HepG2 (cell line): ENCODE results near the gene KMT2B. TPM values are rescaled to one million over a fixed set of nuclear protein-coding genes. Genes with fewer than 3 reads are reported as not detected.

Source experiments
- CHD2 ChIP-seq: IDR thresholded peaks from 2 replicates; pipeline ENCODE4 v1.6.1; 2011; ENCODE audit warnings: low read depth, low read length, improper control_type of control experiment
- CHD4 ChIP-seq: fragments of 200-600 bp; sonication (generic); IDR thresholded peaks from 2 replicates; pipeline ENCODE4 v1.7.0; 2017; ENCODE audit warnings: mild to moderate bottlenecking, low read length, borderline replicate concordance
- DNMT1 ChIP-seq: sonication (generic); formaldehyde crosslinking; IDR thresholded peaks from 2 replicates; pipeline ENCODE4 v1.5.1; 2020; ENCODE audit warnings: mild to moderate bottlenecking, missing genetic modification reagents
- EED ChIP-seq: sonication (generic); formaldehyde crosslinking; IDR thresholded peaks from 2 replicates; pipeline ENCODE4 v1.5.0; 2020; ENCODE audit warnings: mild to moderate bottlenecking, missing genetic modification reagents
- ELF4 ChIP-seq: sonication (generic); formaldehyde crosslinking; IDR thresholded peaks from 2 replicates; pipeline ENCODE4 v1.5.0; 2020; ENCODE audit warnings: missing genetic modification reagents, mild to moderate bottlenecking, moderate library complexity, borderline replicate concordance
- HNF4G ChIP-seq, 2 experiments: sonication (generic) in 1 of 2; formaldehyde crosslinking in 1 of 2; IDR thresholded peaks; 2 replicates each; pipeline versions ENCODE4 v1.4.0 to v1.6.1; 2011 to 2020; ENCODE audit warnings: borderline replicate concordance in 2 of 2, low read depth in 2 of 2, mild to moderate bottlenecking in 2 of 2, low read length in 1 of 2, missing genetic modification reagents in 1 of 2, moderate library complexity in 1 of 2
- MBNL3 ChIP-seq: fragments of 250-450 bp; sonication (Bioruptor Pico); conservative IDR thresholded peaks from 2 replicates; pipeline ENCODE4 v1.8.0; 2022; ENCODE audit warnings: mild to moderate bottlenecking, inconsistent platforms
- NCOA2 ChIP-seq: sonication (generic); formaldehyde crosslinking; IDR thresholded peaks from 2 replicates; pipeline ENCODE4 v1.8.0; 2022; ENCODE audit warnings: inconsistent platforms
- NFKB2 ChIP-seq: sonication (generic); formaldehyde crosslinking; IDR thresholded peaks from 2 replicates; pipeline ENCODE4 v1.4.0; 2020; ENCODE audit warnings: missing genetic modification reagents, borderline replicate concordance
- PAX8 ChIP-seq: sonication (generic); formaldehyde crosslinking; IDR thresholded peaks from 2 replicates; pipeline ENCODE4 v1.8.0; 2022; ENCODE audit warnings: mild to moderate bottlenecking, missing genetic modification reagents, borderline replicate concordance
- RBM22 ChIP-seq: fragments of 200-400 bp; formaldehyde crosslinking; optimal IDR thresholded peaks from 2 replicates; pipeline ENCODE3; 2017; ENCODE audit warnings: mild to moderate bottlenecking, low read length, moderate library complexity
- RELA ChIP-seq: sonication (generic); formaldehyde crosslinking; IDR thresholded peaks from 2 replicates; pipeline ENCODE4 v1.4.0; 2020; ENCODE audit warnings: missing genetic modification reagents
- RORA ChIP-seq: sonication (generic); formaldehyde crosslinking; IDR thresholded peaks from 2 replicates; pipeline ENCODE4 v1.5.0; 2020; ENCODE audit warnings: mild to moderate bottlenecking, missing genetic modification reagents, moderate library complexity
- SIN3B ChIP-seq: fragments of 150-350 bp; IDR thresholded peaks from 2 replicates; pipeline ENCODE4 v1.6.1; 2014; ENCODE audit warnings: low read length
- SRY ChIP-seq: sonication (generic); formaldehyde crosslinking; IDR thresholded peaks from 2 replicates; pipeline ENCODE4 v1.8.0; 2022; ENCODE audit warnings: mild to moderate bottlenecking, missing genetic modification reagents
- TOPORS ChIP-seq: sonication (generic); formaldehyde crosslinking; IDR thresholded peaks from 2 replicates; pipeline ENCODE4 v1.8.0; 2023; ENCODE audit warnings: mild to moderate bottlenecking, missing genetic modification reagents
- ZBTB1 ChIP-seq: sonication (generic); formaldehyde crosslinking; IDR thresholded peaks from 2 replicates; pipeline ENCODE4 v1.4.0; 2020; ENCODE audit warnings: missing genetic modification reagents, borderline replicate concordance
- ZBTB7A ChIP-seq: sonication (generic); formaldehyde crosslinking; IDR thresholded peaks from 2 replicates; pipeline ENCODE4 v1.8.0; 2022; ENCODE audit warnings: mild to moderate bottlenecking, missing genetic modification reagents
- ZFAT ChIP-seq: sonication (generic); formaldehyde crosslinking; conservative IDR thresholded peaks from 2 replicates; pipeline ENCODE4 v1.8.1; 2023; ENCODE audit warnings: missing genetic modification reagents, inconsistent platforms
- ZFP36L2 ChIP-seq: sonication (generic); formaldehyde crosslinking; IDR thresholded peaks from 2 replicates; pipeline ENCODE4 v1.4.0; 2020; ENCODE audit warnings: missing genetic modification reagents
- ZKSCAN8 ChIP-seq: IDR thresholded peaks from 2 replicates; pipeline ENCODE4 v1.6.1; 2016; ENCODE audit warnings: borderline replicate concordance, missing genetic modification reagents, missing compliant biosample characterization
- ZNF124 ChIP-seq: sonication (generic); formaldehyde crosslinking; IDR thresholded peaks from 2 replicates; pipeline ENCODE4 v1.4.0; 2020; ENCODE audit warnings: missing genetic modification reagents
- ZNF207 ChIP-seq: fragments of 450-650 bp; IDR thresholded peaks from 2 replicates; pipeline ENCODE4 v1.6.1; 2016; ENCODE audit warnings: antibody characterized with exemption, borderline replicate concordance
- ZNF44 ChIP-seq: sonication (generic); formaldehyde crosslinking; IDR thresholded peaks from 2 replicates; pipeline ENCODE4 v1.5.1; 2020; ENCODE audit warnings: mild to moderate bottlenecking, missing genetic modification reagents
- ZNF562 ChIP-seq: sonication (generic); formaldehyde crosslinking; IDR thresholded peaks from 2 replicates; pipeline ENCODE4 v1.8.0; 2022; ENCODE audit warnings: missing genetic modification reagents, borderline replicate concordance
- polyA plus RNA-seq, 8 experiments: library from polyadenylated mRNA; depleted of rRNA in 3 of 8; stranded (reverse) in 7 of 8; unstranded in 1 of 8; fragments of >200 nt; fragmentation: Illumina TruSeq in 4 of 8; extraction: Trizol in 4 of 8; gene quantifications; 2 replicates each; pipeline versions ENCODE4 v1.2.1 to v1.2.3, GENCODE V29; 2011 to 2016; ENCODE audit warnings: low read depth in 4 of 8, missing spikeins in 1 of 8, mixed read lengths in 1 of 8; ENCODE audit not compliant: insufficient read depth in 1 of 8
- total RNA-seq, 5 experiments: library from RNA; depleted of rRNA; stranded (reverse); fragments of >200 nt; fragmentation: Illumina TruSeq; extraction: Trizol; gene quantifications; 2 replicates each; pipeline ENCODE4 v1.2.3, GENCODE V29; 2016; ENCODE audit warnings: low read depth in 1 of 5
- TF ChIP-seq, protein P1 (sequence below): sonication (generic); formaldehyde crosslinking; IDR thresholded peaks from 2 replicates; pipeline ENCODE4 v1.4.0; 2020; ENCODE audit warnings: mild to moderate bottlenecking, missing genetic modification reagents
- TF ChIP-seq, protein P2 (sequence below): sonication (generic); formaldehyde crosslinking; IDR thresholded peaks from 2 replicates; pipeline ENCODE4 v1.8.1; 2023; ENCODE audit warnings: missing genetic modification reagents, mild to moderate bottlenecking, borderline replicate concordance
- TF ChIP-seq, protein P3 (sequence below): fragments of 450-650 bp; IDR thresholded peaks from 2 replicates; pipeline ENCODE4 v1.6.1; 2017; ENCODE audit warnings: mild to moderate bottlenecking

The KMT2B gene
- total and polyA plus RNA-seq, 2 of the 13 experiments (the other 11 are each of a cell fraction or from before 2014, with no cell fraction given): 6.2 to 16.9 TPM

DNA sequence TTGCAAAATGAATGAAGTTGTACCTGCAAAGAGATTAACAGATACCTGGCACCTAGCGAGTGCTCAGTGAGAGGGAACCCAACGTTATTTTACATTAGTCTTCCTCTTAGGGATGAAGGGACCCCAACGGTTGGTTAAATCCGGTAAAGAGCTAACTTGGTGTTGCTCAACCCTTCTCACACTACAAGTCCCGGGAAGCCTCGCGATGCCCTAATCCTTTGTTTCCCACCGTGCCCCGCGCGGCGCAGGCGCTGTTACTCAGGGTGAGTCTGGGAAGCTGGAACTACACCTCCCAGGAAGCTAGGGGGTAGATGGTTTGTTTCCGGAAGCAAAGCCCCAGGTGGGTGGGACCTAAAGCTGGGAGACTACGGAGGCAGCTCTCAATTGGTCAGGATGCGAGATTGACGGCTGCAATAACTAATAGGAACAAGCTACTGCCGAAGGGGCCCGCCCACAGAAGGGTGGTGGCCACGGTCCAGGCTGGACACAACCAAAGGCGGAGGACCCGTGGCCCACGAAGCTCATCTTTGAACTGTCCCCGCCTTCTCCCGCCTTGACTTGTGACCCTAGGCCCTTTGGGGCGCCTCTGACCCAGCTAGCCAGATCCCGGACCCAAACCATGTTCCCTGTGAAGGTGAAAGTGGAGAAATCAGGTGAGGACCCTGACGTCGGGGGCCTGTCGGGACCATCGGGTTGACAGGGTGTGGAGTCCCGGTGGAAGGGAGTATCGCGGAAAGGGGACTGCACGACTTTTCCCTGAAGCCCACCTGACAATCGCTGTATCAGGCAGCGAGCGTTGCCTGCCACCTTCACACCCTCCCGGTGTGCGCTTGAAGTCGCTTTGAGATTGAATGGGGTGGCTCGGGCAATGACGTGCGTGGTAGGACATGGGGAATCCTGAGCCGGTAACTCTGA is 30.6 kb downstream of the KMT2B start, which contains the start of gene LIN37 (continued):
- TF ChIP-seq ZBTB1 (CRISPR knock-in tag): no peak
- no peak for TF ChIP-seq RELA (CRISPR knock-in tag)
- TF ChIP-seq, protein P1, sequence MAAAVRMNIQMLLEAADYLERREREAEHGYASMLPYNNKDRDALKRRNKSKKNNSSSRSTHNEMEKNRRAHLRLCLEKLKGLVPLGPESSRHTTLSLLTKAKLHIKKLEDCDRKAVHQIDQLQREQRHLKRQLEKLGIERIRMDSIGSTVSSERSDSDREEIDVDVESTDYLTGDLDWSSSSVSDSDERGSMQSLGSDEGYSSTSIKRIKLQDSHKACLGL (CRISPR knock-in tag): peak; percentile 26; the same call in 1 of the 2 replicates
- TF ChIP-seq ELF4 (CRISPR knock-in tag): peak; percentile 97
- peak; percentile 63; the same call in 1 of the 2 replicates for TF ChIP-seq HNF4G (IDR thresholded peaks at IDR 0.05; ENCODE audit: borderline replicate concordance, low read depth, low read length)
- TF ChIP-seq HNF4G (CRISPR knock-in tag; IDR thresholded peaks at IDR 0.05; ENCODE audit: borderline replicate concordance, low read depth): no peak
- TF ChIP-seq ZFAT (CRISPR knock-in tag): no peak
- TF ChIP-seq ZFP36L2 (CRISPR knock-in tag): no peak
- TF ChIP-seq, protein P2, sequence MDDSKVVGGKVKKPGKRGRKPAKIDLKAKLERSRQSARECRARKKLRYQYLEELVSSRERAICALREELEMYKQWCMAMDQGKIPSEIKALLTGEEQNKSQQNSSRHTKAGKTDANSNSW (CRISPR knock-in tag): no peak
- TF ChIP-seq ZBTB7A (CRISPR knock-in tag): peak; percentile 57; the same call in 1 of the 2 replicates
- no peak for TF ChIP-seq ZNF44 (CRISPR knock-in tag)
- no peak for TF ChIP-seq CHD4
- no peak for TF ChIP-seq MBNL3 (CRISPR knock-in tag)
- TF ChIP-seq CHD2: peak; percentile 97
- TF ChIP-seq NFKB2 (CRISPR knock-in tag): peak; percentile 65; the same call in 1 of the 2 replicates
- TF ChIP-seq EED (CRISPR knock-in tag): no peak
- no peak for TF ChIP-seq TOPORS (CRISPR knock-in tag)
- no peak for TF ChIP-seq ZKSCAN8
- TF ChIP-seq, protein P3, sequence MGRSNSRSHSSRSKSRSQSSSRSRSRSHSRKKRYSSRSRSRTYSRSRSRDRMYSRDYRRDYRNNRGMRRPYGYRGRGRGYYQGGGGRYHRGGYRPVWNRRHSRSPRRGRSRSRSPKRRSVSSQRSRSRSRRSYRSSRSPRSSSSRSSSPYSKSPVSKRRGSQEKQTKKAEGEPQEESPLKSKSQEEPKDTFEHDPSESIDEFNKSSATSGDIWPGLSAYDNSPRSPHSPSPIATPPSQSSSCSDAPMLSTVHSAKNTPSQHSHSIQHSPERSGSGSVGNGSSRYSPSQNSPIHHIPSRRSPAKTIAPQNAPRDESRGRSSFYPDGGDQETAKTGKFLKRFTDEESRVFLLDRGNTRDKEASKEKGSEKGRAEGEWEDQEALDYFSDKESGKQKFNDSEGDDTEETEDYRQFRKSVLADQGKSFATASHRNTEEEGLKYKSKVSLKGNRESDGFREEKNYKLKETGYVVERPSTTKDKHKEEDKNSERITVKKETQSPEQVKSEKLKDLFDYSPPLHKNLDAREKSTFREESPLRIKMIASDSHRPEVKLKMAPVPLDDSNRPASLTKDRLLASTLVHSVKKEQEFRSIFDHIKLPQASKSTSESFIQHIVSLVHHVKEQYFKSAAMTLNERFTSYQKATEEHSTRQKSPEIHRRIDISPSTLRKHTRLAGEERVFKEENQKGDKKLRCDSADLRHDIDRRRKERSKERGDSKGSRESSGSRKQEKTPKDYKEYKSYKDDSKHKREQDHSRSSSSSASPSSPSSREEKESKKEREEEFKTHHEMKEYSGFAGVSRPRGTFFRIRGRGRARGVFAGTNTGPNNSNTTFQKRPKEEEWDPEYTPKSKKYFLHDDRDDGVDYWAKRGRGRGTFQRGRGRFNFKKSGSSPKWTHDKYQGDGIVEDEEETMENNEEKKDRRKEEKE: no peak
- TF ChIP-seq NCOA2 (CRISPR knock-in tag): no peak; the same call in 1 of the 2 replicates
- no peak for TF ChIP-seq ZNF562 (CRISPR knock-in tag)
- TF ChIP-seq RBM22: no peak
- no peak for TF ChIP-seq ZNF124 (CRISPR knock-in tag)
- TF ChIP-seq PAX8 (CRISPR knock-in tag): no peak
- TF ChIP-seq ZNF207: no peak
- no peak for TF ChIP-seq RORA (CRISPR knock-in tag)
- no peak for TF ChIP-seq DNMT1 (CRISPR knock-in tag)
- TF ChIP-seq SRY (CRISPR knock-in tag): no peak; the same call in 1 of the 2 replicates
- TF ChIP-seq SIN3B: peak; percentile 24; the same call in 1 of the 2 replicates
